GM23338 (cell line): ENCODE data around the gene RNF214. TPM values are rescaled to one million over a fixed set of nuclear protein-coding genes. Genes with fewer than 3 reads are reported as not detected.
"Not testable (repeated sequence)": the region's sequence is repeated elsewhere in the genome, so short reads cannot be mapped to it uniquely, and the experiment has no call there.

Experiments
- ATAC-seq: fragments of 200-7000 bp; cut with Tn5 transposase; 3 replicates; pipeline ENCODE4 v1.9.1; 2020
- DNase-seq: peaks from one replicate; pipeline ENCODE4 v3.0.0-alpha.2; 2015; ENCODE audit warnings: low spot score
- H2AFZ ChIP-seq: fragments of 200-600 bp; sonication (generic); 2 replicates; pipeline ENCODE4 v1.8.0; 2016; ENCODE audit warnings: antibody characterized with exemption, mild to moderate bottlenecking, moderate library complexity
- H3F3A ChIP-seq: fragments of 200-600 bp; sonication (generic); replicated peaks from 2 replicates; pipeline ENCODE4 v1.8.0; 2017; ENCODE audit warnings: antibody characterized with exemption, mixed run types, low read depth
- H3K27ac ChIP-seq: fragments of 200-600 bp; sonication (generic); 2 replicates; pipeline ENCODE4 v1.6.1; 2016; ENCODE audit warnings: low read depth
- H3K27me3 ChIP-seq: fragments of 200-600 bp; sonication (generic); 2 replicates; pipeline ENCODE4 v1.8.0; 2016; ENCODE audit warnings: mild to moderate bottlenecking, mixed run types, moderate library complexity; ENCODE audit not compliant: insufficient read depth
- H3K36me3 ChIP-seq: fragments of 200-600 bp; sonication (generic); 2 replicates; pipeline ENCODE4 v1.8.0; 2016; ENCODE audit warnings: mild to moderate bottlenecking; ENCODE audit not compliant: insufficient read depth
- H3K4me1 ChIP-seq: fragments of 200-600 bp; sonication (generic); 2 replicates; pipeline ENCODE4 v1.8.0; 2016; ENCODE audit warnings: mild to moderate bottlenecking, moderate library complexity; ENCODE audit not compliant: insufficient read depth
- H3K4me2 ChIP-seq: fragments of 200-600 bp; sonication (generic); 2 replicates; pipeline ENCODE4 v1.7.1; 2017; ENCODE audit warnings: mixed run types
- H3K4me3 ChIP-seq: fragments of 200-600 bp; sonication (generic); 2 replicates; pipeline ENCODE4 v1.6.1; 2016; ENCODE audit warnings: mixed run types
- H3K79me2 ChIP-seq: fragments of 200-600 bp; sonication (generic); replicated peaks from 2 replicates; pipeline ENCODE4 v1.8.0; 2017; ENCODE audit warnings: mild to moderate bottlenecking; ENCODE audit not compliant: insufficient read depth
- H3K9me2 ChIP-seq: fragments of 200-600 bp; sonication (generic); 2 replicates; pipeline ENCODE4 v1.8.0; 2017; ENCODE audit not compliant: insufficient read depth
- H4K20me1 ChIP-seq: fragments of 200-600 bp; sonication (generic); replicated peaks from 2 replicates; pipeline ENCODE4 v1.8.0; 2017; ENCODE audit warnings: mild to moderate bottlenecking; ENCODE audit not compliant: insufficient read depth
- H3K27ac Mint-ChIP-seq: 2 replicates; pipeline ENCODE4 v1.8.0; 2020; ENCODE audit warnings: inconsistent platforms, mild to moderate bottlenecking, moderate library complexity, mixed read lengths
- H3K27me3 Mint-ChIP-seq: 3 replicates; pipeline ENCODE4 v1.8.0; 2022; ENCODE audit warnings: low read depth, mild to moderate bottlenecking, moderate library complexity, mixed read lengths, inconsistent platforms; ENCODE audit not compliant: insufficient read depth, poor library complexity
- H3K36me3 Mint-ChIP-seq: 3 replicates; pipeline ENCODE4 v1.8.0; 2021; ENCODE audit warnings: low read depth, mild to moderate bottlenecking, inconsistent platforms, moderate library complexity, mixed read lengths
- H3K4me1 Mint-ChIP-seq: 3 replicates; pipeline ENCODE4 v1.8.0; 2020; ENCODE audit warnings: mild to moderate bottlenecking, inconsistent platforms, mixed read lengths
- H3K4me3 Mint-ChIP-seq: 3 replicates; pipeline ENCODE4 v1.8.0; 2021; ENCODE audit warnings: moderate library complexity, mild to moderate bottlenecking, inconsistent platforms, mixed read lengths
- H3K9me3 Mint-ChIP-seq: 3 replicates; pipeline ENCODE4 v1.8.0; 2020; ENCODE audit warnings: moderate library complexity, mild to moderate bottlenecking, inconsistent platforms, mixed read lengths
- EZH2phosphoT487 ChIP-seq: fragments of 200-600 bp; sonication (generic); IDR thresholded peaks from one replicate; pipeline ENCODE4 v1.8.1; 2018; ENCODE audit warnings: antibody characterized with exemption; ENCODE audit not compliant: unreplicated experiment
- JUNB ChIP-seq: IDR thresholded peaks from one replicate; pipeline ENCODE4 v1.6.1; 2016; ENCODE audit warnings: antibody characterized with exemption; ENCODE audit not compliant: unreplicated experiment
- NANOG ChIP-seq: IDR thresholded peaks from 2 replicates; pipeline ENCODE4 v1.6.1; 2016; ENCODE audit warnings: antibody characterized with exemption, borderline replicate concordance
- STAT1 ChIP-seq: IDR thresholded peaks from one replicate; pipeline ENCODE4 v1.6.1; 2016; ENCODE audit warnings: antibody characterized with exemption; ENCODE audit not compliant: unreplicated experiment
- ZNF331 ChIP-seq: fragments of 250-450 bp; sonication (Bioruptor Pico); IDR thresholded peaks from 2 replicates; pipeline ENCODE4 v1.5.0; 2020; ENCODE audit warnings: low read depth, mild to moderate bottlenecking, moderate library complexity
- polyA plus RNA-seq: library from polyadenylated mRNA; unstranded; fragments of >200 nt; fragmentation: Nextera tagmentation; extraction: Ambion mirVana; gene quantifications from 2 replicates; pipeline ENCODE4 v1.2.1, GENCODE V29; 2016
- total RNA-seq: library from RNA; depleted of rRNA; stranded (reverse); fragments of >200 nt; shearing (Covaris generic); gene quantifications from 2 replicates; pipeline ENCODE4 v1.2.3, GENCODE V29; 2014
- TF ChIP-seq, protein P1 (sequence below), 2 experiments: fragments of 200-600 bp in 1 of 2; sonication (generic) in 1 of 2; conservative IDR thresholded peaks; 2 replicates each; pipeline versions ENCODE4 v1.5.1 to v1.6.1; 2016 to 2017; ENCODE audit warnings: antibody characterized with exemption in 2 of 2, low read depth in 2 of 2, mild to moderate bottlenecking in 2 of 2, moderate library complexity in 1 of 2
- TF ChIP-seq, protein P2 (sequence below): fragments of 250-450 bp; sonication (Bioruptor Pico); IDR thresholded peaks from 2 replicates; pipeline ENCODE4 v1.5.0; 2020; ENCODE audit warnings: mild to moderate bottlenecking, moderate library complexity
- TF ChIP-seq, protein P3 (sequence below): IDR thresholded peaks from one replicate; pipeline ENCODE4 v1.6.1; 2018; ENCODE audit warnings: antibody characterized with exemption; ENCODE audit not compliant: unreplicated experiment
- TF ChIP-seq, protein P4 (sequence below): IDR thresholded peaks from 2 replicates; pipeline ENCODE4 v1.6.1; 2016; ENCODE audit warnings: antibody characterized with exemption

Gene RNF214
- total and polyA plus RNA-seq, 2 experiments from 2014 or later: 19.4 to 28.4 TPM

DNA sequence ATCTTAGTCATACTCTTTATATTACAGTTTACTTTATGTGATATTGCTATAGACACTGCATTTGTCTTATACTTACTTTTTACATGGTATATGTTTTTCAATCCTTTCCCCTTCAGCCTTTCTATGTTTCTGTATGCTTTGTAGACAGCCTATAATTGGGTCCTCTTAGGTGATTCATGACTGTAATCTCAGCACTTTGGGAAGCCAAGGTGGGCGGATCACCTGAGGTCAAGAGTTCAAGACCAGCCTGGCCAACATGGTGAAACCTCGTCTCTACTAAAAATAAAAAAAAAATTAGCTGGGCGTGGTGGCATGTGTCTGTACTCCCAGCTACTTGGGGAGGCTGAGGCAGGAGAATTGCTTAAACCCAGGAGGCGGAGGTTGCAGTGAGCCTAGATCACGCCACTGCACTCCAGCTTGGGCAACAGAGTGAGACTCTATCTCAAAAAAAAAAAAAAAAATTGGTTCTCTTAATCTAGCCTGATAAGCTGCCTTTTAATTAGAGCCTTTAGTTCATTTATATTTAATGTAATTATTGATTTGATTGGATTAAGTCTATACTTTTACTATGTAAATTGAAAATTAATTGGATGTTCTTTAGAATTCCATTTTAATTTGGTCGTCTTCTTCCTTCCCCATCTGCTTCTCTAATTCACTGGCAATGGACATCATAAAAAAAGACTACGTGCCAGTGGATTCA lies 32.3 kb downstream of the RNF214 start:
- H3K4me1 Mint-ChIP-seq, H3K4me2 ChIP-seq, DNase-seq, H3K4me3 ChIP-seq, H3K9me3 Mint-ChIP-seq, H3K4me1 ChIP-seq, H3K79me2 ChIP-seq, H3K27ac ChIP-seq, H2AFZ ChIP-seq, H3K27me3 ChIP-seq, H3F3A ChIP-seq, H3K9me2 ChIP-seq, H3K36me3 ChIP-seq, H3K4me3 Mint-ChIP-seq, ATAC-seq, H3K27me3 Mint-ChIP-seq, H3K27ac Mint-ChIP-seq: not testable (repeated sequence)
- H4K20me1 ChIP-seq: peaks cover 20% of the 10 kb centered on the region; the same call in 1 of the 2 replicates
- H3K36me3 Mint-ChIP-seq: peaks cover 33% of the 10 kb centered on the region

DNA sequence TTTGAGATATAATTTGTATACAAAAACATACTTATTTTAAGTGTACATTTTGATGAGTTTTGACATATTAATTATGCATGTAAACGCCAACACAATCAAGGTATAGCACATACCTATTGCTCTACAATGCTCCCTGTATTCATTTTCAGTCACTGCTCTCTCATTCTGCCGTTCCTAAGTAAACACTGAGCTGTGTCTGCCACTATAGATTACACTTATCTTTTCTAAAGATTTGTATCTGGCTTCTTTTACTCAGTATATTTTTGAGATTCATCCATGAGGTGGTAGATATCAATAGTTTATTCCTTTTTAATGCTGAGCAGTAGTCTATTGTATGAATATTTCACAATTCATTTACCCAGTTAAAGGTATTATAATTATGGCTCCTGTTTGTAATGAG lies 33.3 kb downstream of the RNF214 start:
- no peak overlapping the region for H2AFZ ChIP-seq
- Mint-ChIP-seq H3K4me3 (no peak overlapping the region), H3K9me3 (no peaks in the 10 kb centered on the region), H3K27me3 (no peaks in the 10 kb centered on the region), H3K27ac (no peak overlapping the region), H3K36me3 (peaks cover 33% of the 10 kb centered on the region), H3K4me1 (peaks cover 2% of the 10 kb centered on the region; the same call in 1 of the 3 replicates)
- no peaks in the 10 kb centered on the region for H3K36me3 ChIP-seq
- no peaks in the 10 kb centered on the region for H3F3A ChIP-seq
- H3K27ac ChIP-seq: no peak overlapping the region
- DNase-seq: no peak
- H3K4me1 ChIP-seq: no peaks in the 10 kb centered on the region
- H4K20me1 ChIP-seq: peaks cover 20% of the 10 kb centered on the region; the same call in 1 of the 2 replicates
- H3K4me2 ChIP-seq: no peak overlapping the region
- no peak overlapping the region for H3K4me3 ChIP-seq
- no peak for ATAC-seq
- H3K27me3 ChIP-seq: peaks cover 9% of the 10 kb centered on the region
- H3K79me2 ChIP-seq: no peaks in the 10 kb centered on the region
- H3K9me2 ChIP-seq: no peaks in the 10 kb centered on the region
- TF ChIP-seq, protein P1, sequence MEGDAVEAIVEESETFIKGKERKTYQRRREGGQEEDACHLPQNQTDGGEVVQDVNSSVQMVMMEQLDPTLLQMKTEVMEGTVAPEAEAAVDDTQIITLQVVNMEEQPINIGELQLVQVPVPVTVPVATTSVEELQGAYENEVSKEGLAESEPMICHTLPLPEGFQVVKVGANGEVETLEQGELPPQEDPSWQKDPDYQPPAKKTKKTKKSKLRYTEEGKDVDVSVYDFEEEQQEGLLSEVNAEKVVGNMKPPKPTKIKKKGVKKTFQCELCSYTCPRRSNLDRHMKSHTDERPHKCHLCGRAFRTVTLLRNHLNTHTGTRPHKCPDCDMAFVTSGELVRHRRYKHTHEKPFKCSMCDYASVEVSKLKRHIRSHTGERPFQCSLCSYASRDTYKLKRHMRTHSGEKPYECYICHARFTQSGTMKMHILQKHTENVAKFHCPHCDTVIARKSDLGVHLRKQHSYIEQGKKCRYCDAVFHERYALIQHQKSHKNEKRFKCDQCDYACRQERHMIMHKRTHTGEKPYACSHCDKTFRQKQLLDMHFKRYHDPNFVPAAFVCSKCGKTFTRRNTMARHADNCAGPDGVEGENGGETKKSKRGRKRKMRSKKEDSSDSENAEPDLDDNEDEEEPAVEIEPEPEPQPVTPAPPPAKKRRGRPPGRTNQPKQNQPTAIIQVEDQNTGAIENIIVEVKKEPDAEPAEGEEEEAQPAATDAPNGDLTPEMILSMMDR (conservative IDR thresholded peaks at IDR 0.05; ENCODE audit: low read depth in 2 of 2): no peak
- TF ChIP-seq EZH2phosphoT487 (no peak), ZNF331 (CRISPR knock-in tag) (no peak), STAT1 (no peak), JUNB (no peak), NANOG (no peak)
- TF ChIP-seq, protein P2, sequence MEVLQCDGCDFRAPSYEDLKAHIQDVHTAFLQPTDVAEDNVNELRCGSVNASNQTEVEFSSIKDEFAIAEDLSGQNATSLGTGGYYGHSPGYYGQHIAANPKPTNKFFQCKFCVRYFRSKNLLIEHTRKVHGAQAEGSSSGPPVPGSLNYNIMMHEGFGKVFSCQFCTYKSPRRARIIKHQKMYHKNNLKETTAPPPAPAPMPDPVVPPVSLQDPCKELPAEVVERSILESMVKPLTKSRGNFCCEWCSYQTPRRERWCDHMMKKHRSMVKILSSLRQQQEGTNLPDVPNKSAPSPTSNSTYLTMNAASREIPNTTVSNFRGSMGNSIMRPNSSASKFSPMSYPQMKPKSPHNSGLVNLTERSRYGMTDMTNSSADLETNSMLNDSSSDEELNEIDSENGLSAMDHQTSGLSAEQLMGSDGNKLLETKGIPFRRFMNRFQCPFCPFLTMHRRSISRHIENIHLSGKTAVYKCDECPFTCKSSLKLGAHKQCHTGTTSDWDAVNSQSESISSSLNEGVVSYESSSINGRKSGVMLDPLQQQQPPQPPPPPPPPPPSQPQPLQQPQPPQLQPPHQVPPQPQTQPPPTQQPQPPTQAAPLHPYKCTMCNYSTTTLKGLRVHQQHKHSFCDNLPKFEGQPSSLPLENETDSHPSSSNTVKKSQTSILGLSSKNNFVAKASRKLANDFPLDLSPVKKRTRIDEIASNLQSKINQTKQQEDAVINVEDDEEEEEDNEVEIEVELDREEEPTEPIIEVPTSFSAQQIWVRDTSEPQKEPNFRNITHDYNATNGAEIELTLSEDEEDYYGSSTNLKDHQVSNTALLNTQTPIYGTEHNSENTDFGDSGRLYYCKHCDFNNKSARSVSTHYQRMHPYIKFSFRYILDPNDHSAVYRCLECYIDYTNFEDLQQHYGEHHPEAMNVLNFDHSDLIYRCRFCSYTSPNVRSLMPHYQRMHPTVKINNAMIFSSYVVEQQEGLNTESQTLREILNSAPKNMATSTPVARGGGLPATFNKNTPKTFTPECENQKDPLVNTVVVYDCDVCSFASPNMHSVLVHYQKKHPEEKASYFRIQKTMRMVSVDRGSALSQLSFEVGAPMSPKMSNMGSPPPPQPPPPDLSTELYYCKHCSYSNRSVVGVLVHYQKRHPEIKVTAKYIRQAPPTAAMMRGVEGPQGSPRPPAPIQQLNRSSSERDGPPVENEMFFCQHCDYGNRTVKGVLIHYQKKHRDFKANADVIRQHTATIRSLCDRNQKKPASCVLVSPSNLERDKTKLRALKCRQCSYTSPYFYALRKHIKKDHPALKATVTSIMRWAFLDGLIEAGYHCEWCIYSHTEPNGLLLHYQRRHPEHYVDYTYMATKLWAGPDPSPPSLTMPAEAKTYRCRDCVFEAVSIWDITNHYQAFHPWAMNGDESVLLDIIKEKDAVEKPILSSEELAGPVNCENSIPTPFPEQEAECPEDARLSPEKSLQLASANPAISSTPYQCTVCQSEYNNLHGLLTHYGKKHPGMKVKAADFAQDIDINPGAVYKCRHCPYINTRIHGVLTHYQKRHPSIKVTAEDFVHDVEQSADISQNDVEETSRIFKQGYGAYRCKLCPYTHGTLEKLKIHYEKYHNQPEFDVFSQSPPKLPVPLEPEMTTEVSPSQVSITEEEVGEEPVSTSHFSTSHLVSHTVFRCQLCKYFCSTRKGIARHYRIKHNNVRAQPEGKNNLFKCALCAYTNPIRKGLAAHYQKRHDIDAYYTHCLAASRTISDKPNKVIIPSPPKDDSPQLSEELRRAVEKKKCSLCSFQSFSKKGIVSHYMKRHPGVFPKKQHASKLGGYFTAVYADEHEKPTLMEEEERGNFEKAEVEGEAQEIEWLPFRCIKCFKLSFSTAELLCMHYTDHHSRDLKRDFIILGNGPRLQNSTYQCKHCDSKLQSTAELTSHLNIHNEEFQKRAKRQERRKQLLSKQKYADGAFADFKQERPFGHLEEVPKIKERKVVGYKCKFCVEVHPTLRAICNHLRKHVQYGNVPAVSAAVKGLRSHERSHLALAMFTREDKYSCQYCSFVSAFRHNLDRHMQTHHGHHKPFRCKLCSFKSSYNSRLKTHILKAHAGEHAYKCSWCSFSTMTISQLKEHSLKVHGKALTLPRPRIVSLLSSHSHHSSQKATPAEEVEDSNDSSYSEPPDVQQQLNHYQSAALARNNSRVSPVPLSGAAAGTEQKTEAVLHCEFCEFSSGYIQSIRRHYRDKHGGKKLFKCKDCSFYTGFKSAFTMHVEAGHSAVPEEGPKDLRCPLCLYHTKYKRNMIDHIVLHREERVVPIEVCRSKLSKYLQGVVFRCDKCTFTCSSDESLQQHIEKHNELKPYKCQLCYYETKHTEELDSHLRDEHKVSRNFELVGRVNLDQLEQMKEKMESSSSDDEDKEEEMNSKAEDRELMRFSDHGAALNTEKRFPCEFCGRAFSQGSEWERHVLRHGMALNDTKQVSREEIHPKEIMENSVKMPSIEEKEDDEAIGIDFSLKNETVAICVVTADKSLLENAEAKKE (CRISPR knock-in tag): no peak
- TF ChIP-seq, protein P3, sequence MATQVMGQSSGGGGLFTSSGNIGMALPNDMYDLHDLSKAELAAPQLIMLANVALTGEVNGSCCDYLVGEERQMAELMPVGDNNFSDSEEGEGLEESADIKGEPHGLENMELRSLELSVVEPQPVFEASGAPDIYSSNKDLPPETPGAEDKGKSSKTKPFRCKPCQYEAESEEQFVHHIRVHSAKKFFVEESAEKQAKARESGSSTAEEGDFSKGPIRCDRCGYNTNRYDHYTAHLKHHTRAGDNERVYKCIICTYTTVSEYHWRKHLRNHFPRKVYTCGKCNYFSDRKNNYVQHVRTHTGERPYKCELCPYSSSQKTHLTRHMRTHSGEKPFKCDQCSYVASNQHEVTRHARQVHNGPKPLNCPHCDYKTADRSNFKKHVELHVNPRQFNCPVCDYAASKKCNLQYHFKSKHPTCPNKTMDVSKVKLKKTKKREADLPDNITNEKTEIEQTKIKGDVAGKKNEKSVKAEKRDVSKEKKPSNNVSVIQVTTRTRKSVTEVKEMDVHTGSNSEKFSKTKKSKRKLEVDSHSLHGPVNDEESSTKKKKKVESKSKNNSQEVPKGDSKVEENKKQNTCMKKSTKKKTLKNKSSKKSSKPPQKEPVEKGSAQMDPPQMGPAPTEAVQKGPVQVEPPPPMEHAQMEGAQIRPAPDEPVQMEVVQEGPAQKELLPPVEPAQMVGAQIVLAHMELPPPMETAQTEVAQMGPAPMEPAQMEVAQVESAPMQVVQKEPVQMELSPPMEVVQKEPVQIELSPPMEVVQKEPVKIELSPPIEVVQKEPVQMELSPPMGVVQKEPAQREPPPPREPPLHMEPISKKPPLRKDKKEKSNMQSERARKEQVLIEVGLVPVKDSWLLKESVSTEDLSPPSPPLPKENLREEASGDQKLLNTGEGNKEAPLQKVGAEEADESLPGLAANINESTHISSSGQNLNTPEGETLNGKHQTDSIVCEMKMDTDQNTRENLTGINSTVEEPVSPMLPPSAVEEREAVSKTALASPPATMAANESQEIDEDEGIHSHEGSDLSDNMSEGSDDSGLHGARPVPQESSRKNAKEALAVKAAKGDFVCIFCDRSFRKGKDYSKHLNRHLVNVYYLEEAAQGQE: no peak
- TF ChIP-seq, protein P4, sequence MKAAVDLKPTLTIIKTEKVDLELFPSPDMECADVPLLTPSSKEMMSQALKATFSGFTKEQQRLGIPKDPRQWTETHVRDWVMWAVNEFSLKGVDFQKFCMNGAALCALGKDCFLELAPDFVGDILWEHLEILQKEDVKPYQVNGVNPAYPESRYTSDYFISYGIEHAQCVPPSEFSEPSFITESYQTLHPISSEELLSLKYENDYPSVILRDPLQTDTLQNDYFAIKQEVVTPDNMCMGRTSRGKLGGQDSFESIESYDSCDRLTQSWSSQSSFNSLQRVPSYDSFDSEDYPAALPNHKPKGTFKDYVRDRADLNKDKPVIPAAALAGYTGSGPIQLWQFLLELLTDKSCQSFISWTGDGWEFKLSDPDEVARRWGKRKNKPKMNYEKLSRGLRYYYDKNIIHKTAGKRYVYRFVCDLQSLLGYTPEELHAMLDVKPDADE: no peak
